ENCODE measurements around the gene ARMC8.

The ARMC8 gene

GRCh38 chr3:138200424-138200823 is 13.3 kb downstream of the ARMC8 start:
- no peak for DNase-seq (ENCODE audit: low spot score)

- no peak for DNase-seq (ENCODE audit: low spot score)
Measured at GRCh38 chr3:138202945-138203701, 16.0 kb downstream of the ARMC8 start.

GRCh38 chr3:138203938-138204337 is 16.8 kb downstream of the ARMC8 start:
- DNase-seq (ENCODE audit: low spot score) = no peak

GRCh38 chr3:138205527-138205926 is 18.4 kb downstream of the ARMC8 start:
- no peak for DNase-seq (ENCODE audit: low spot score)

GRCh38 chr3:138206196-138206595 is 19.1 kb downstream of the ARMC8 start:
- DNase-seq (ENCODE audit: low spot score) = no peak

- DNase-seq (ENCODE audit: low spot score) = no peak
Measured at GRCh38 chr3:138210528-138210927, 23.4 kb downstream of the ARMC8 start.

GRCh38 chr3:138213398-138214085 is 26.4 kb downstream of the ARMC8 start:
- DNase-seq (ENCODE audit: low spot score) = no peak

- no peak for DNase-seq (ENCODE audit: low spot score)
Measured at GRCh38 chr3:138219255-138219654, 32.2 kb downstream of the ARMC8 start.

GRCh38 chr3:138220242-138220641 is 33.1 kb downstream of the ARMC8 start:
- DNase-seq (ENCODE audit: low spot score) = no peak

GRCh38 chr3:138220788-138221187 is 33.7 kb downstream of the ARMC8 start:
- no peak for DNase-seq (ENCODE audit: low spot score)

GRCh38 chr3:138222131-138222941 is 35.2 kb downstream of the ARMC8 start:
- no peak for DNase-seq (ENCODE audit: low spot score)

GRCh38 chr3:138222942-138223287 is 35.8 kb downstream of the ARMC8 start:
- DNase-seq (ENCODE audit: low spot score) = no peak

GRCh38 chr3:138227650-138228049 is 40.5 kb downstream of the ARMC8 start:
- no peak for DNase-seq (ENCODE audit: low spot score)

GRCh38 chr3:138230525-138230924 is 43.4 kb downstream of the ARMC8 start:
- no peak for DNase-seq (ENCODE audit: low spot score)

GRCh38 chr3:138232705-138233364 is 45.7 kb downstream of the ARMC8 start:
- no peak for DNase-seq (ENCODE audit: low spot score)

GRCh38 chr3:138234401-138235179 is 47.5 kb downstream of the ARMC8 start:
- DNase-seq (ENCODE audit: low spot score) = no peak

GRCh38 chr3:138238711-138239110 is 51.6 kb downstream of the ARMC8 start:
- no peak for DNase-seq (ENCODE audit: low spot score)

GRCh38 chr3:138241061-138241460 is 54.0 kb downstream of the ARMC8 start:
- DNase-seq (ENCODE audit: low spot score) = no peak

- DNase-seq (ENCODE audit: low spot score) = no peak
Measured at GRCh38 chr3:138241676-138242075, 54.6 kb downstream of the ARMC8 start.

- no peak for DNase-seq (ENCODE audit: low spot score)
Measured at GRCh38 chr3:138242466-138242865, 55.4 kb downstream of the ARMC8 start.

GRCh38 chr3:138245026-138245425 is 57.9 kb downstream of the ARMC8 start:
- DNase-seq (ENCODE audit: low spot score) = no peak

GRCh38 chr3:138249636-138250035 is 62.5 kb downstream of the ARMC8 start:
- no peak for DNase-seq (ENCODE audit: low spot score)
